Osteoblast (primary cell): ENCODE measurements around the gene THUMPD2. TPM values are rescaled to one million over a fixed set of nuclear protein-coding genes. Genes with fewer than 3 reads are reported as not detected.

Experiments used
- DNase-seq: peaks from one replicate; pipeline ENCODE4 v3.0.0; 2011; ENCODE audit warnings: low spot score, mixed read lengths; ENCODE audit not compliant: insufficient read length; ENCODE audit errors: missing footprints
- H2AFZ ChIP-seq: 2 replicates; pipeline ENCODE4 v1.6.0; 2011; ENCODE audit warnings: mild to moderate bottlenecking, low read length
- H3K27ac ChIP-seq: 2 replicates; pipeline ENCODE4 v1.5.1; 2011; ENCODE audit warnings: mild to moderate bottlenecking, low read depth, low read length, moderate library complexity
- H3K27me3 ChIP-seq: 2 replicates; pipeline ENCODE4 v1.6.0; 2012; ENCODE audit warnings: mild to moderate bottlenecking, control low read depth, inconsistent platforms, low read length, moderate library complexity; ENCODE audit not compliant: insufficient read depth
- H3K36me3 ChIP-seq: 2 replicates; pipeline ENCODE4 v1.5.1; 2011; ENCODE audit warnings: mild to moderate bottlenecking, low read length, control low read depth, moderate library complexity; ENCODE audit not compliant: insufficient read depth
- H3K4me1 ChIP-seq: 2 replicates; pipeline ENCODE4 v1.5.1; 2011; ENCODE audit warnings: mild to moderate bottlenecking, low read length, control low read depth, moderate library complexity; ENCODE audit not compliant: insufficient read depth
- H3K4me2 ChIP-seq: 2 replicates; pipeline ENCODE4 v1.6.0; 2011; ENCODE audit warnings: mild to moderate bottlenecking, low read length; ENCODE audit not compliant: insufficient read depth
- H3K4me3 ChIP-seq: fragments of 200-600 bp; sonication (generic); 3 replicates; pipeline ENCODE4 v1.5.1; 2012; ENCODE audit warnings: mild to moderate bottlenecking, low read length, inconsistent platforms; ENCODE audit not compliant: insufficient read depth
- H3K79me2 ChIP-seq: 2 replicates; pipeline ENCODE4 v1.6.0; 2012; ENCODE audit warnings: mild to moderate bottlenecking, low read length, control low read depth, inconsistent platforms; ENCODE audit not compliant: insufficient read depth
- H3K9me3 ChIP-seq: 2 replicates; pipeline ENCODE4 v1.5.1; 2011; ENCODE audit warnings: low read depth, low read length, control low read depth
- H4K20me1 ChIP-seq: 2 replicates; pipeline ENCODE4 v1.6.0; 2012; ENCODE audit warnings: mild to moderate bottlenecking, low read length, control low read depth; ENCODE audit not compliant: insufficient read depth
- total RNA-seq: library from RNA; depleted of rRNA; stranded (reverse); fragments of >200 nt; gene quantifications from 2 replicates; pipeline ENCODE4 v1.2.3, GENCODE V29; 2012
- TF ChIP-seq, protein P1 (sequence below): IDR thresholded peaks from 2 replicates; pipeline ENCODE4 v1.5.1; 2011; ENCODE audit warnings: mild to moderate bottlenecking, low read depth, low read length, moderate library complexity; ENCODE audit errors: extremely low read depth

THUMPD2 gene
- total RNA-seq, 1 donor: 8.0 TPM

DNA sequence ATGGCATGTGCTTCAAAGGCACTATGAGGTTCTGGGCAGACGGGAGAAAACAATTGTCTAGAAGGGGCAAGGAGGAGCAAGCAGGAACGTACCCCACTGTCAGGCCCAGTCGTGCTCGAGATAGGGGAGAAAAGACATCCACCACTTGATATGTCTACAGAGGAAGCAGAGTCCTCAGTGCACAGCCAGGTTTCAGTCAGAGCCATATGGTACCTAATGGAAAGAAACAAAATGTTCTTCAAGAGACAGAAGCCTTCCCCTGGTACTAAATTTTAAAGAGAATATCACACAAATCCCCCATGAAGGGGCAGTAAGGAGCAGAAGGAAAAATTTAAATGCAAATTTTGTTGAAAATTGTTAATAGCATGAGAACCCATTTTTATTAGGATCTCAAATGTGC, 21.9 kb downstream of the THUMPD2 start:
- TF ChIP-seq, protein P1, sequence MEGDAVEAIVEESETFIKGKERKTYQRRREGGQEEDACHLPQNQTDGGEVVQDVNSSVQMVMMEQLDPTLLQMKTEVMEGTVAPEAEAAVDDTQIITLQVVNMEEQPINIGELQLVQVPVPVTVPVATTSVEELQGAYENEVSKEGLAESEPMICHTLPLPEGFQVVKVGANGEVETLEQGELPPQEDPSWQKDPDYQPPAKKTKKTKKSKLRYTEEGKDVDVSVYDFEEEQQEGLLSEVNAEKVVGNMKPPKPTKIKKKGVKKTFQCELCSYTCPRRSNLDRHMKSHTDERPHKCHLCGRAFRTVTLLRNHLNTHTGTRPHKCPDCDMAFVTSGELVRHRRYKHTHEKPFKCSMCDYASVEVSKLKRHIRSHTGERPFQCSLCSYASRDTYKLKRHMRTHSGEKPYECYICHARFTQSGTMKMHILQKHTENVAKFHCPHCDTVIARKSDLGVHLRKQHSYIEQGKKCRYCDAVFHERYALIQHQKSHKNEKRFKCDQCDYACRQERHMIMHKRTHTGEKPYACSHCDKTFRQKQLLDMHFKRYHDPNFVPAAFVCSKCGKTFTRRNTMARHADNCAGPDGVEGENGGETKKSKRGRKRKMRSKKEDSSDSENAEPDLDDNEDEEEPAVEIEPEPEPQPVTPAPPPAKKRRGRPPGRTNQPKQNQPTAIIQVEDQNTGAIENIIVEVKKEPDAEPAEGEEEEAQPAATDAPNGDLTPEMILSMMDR: no peak
- Histone ChIP-seq H3K79me2 (no peaks in the 10 kb centered on the region), H3K4me3 (no peak overlapping the region), H3K36me3 (peaks cover 55% of the 10 kb centered on the region), H3K4me1 (peaks cover 6% of the 10 kb centered on the region), H3K9me3 (no peaks in the 10 kb centered on the region), H2AFZ (no peak overlapping the region), H3K27me3 (no peaks in the 10 kb centered on the region), H3K27ac (no peak overlapping the region), H4K20me1 (no peaks in the 10 kb centered on the region), H3K4me2 (no peak overlapping the region)
- DNase-seq: no peak

DNA sequence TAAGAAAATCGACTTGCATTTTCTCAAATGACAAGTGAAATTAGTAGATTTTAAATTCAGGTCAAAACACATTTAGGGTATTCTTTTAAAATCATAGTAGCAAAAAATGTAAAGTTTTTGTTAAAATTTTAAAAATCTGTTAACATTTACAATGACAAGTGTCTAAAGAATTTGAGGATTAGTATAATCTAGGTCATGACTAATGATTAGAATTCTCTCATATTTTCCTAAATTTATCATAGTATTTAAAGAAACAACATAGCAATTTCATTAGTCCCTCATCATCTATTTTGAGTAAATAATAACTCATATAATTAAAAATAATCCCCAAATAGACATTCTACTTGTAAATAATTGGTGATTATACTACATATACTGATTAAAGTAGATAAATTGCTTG, 23.6 kb downstream of the THUMPD2 start:
- H3K27ac ChIP-seq: no peak overlapping the region
- H3K79me2 ChIP-seq: no peaks in the 10 kb centered on the region
- TF ChIP-seq, protein P1: no peak
- H3K9me3 ChIP-seq: no peaks in the 10 kb centered on the region
- DNase-seq: no peak
- H2AFZ ChIP-seq: no peak overlapping the region
- no peaks in the 10 kb centered on the region for H4K20me1 ChIP-seq
- no peak overlapping the region for H3K4me3 ChIP-seq
- no peak overlapping the region for H3K4me2 ChIP-seq
- H3K4me1 ChIP-seq: peaks cover 6% of the 10 kb centered on the region
- H3K27me3 ChIP-seq: no peaks in the 10 kb centered on the region
- peaks cover 52% of the 10 kb centered on the region for H3K36me3 ChIP-seq

DNA sequence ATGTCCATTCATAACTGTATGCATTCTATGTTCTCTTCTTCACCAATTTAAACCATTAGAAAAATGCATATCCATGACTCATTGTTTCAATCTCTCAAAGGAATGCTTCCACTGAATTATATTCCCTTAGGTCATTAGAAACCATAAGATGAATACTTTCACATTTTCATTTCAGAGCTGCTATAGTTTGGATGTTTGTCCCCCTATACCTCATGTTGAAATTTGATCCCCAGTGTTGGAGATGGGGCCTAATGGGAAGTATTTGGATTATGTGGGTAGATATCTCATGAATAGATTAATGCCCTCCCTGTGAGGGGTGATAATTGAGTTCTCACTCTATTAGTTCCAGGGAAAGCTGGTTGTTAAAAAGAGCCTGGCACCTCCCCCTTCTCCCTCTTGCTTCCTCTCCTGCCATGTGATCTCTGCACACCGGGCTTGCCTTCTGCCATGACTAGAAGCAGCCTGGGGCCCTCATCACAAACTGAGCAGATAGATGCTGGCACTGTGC, 35.7 kb downstream of the THUMPD2 start:
- TF ChIP-seq, protein P1: no peak
- Histone ChIP-seq H3K4me3 (no peak overlapping the region), H3K79me2 (no peaks in the 10 kb centered on the region), H3K27ac (peak overlapping the region; percentile 50), H3K9me3 (no peaks in the 10 kb centered on the region), H3K4me2 (peak overlapping the region; percentile 37), H3K4me1 (peaks cover 25% of the 10 kb centered on the region), H3K36me3 (peaks cover 13% of the 10 kb centered on the region), H4K20me1 (no peaks in the 10 kb centered on the region), H2AFZ (no peak overlapping the region), H3K27me3 (no peaks in the 10 kb centered on the region)
- DNase-seq: no peak

DNA sequence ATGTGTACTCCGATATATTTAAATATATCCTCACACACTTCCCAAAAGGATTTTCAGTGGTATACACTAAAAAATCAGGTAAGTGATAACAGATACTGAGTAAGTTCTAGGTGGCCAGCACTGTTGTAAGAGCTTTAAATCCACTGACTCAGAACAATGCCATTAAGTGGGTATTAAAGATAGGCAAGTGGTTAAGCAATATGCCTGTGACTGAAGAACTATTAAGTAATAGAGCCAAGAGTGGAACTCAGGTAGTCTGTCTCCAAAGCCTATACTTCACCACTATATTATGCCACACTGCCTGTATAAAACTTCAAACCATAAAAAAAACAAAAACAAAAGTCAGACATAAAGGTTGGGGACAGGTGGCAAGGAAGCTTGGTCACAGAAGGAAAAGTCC, 37.2 kb downstream of the THUMPD2 start:
- H3K4me2 ChIP-seq: no peak overlapping the region
- peaks cover 13% of the 10 kb centered on the region for H3K36me3 ChIP-seq
- no peak overlapping the region for H3K27ac ChIP-seq
- H3K27me3 ChIP-seq: no peaks in the 10 kb centered on the region
- TF ChIP-seq, protein P1: no peak
- no peaks in the 10 kb centered on the region for H4K20me1 ChIP-seq
- no peak for DNase-seq
- H3K9me3 ChIP-seq: no peaks in the 10 kb centered on the region
- no peak overlapping the region for H3K4me3 ChIP-seq
- H3K79me2 ChIP-seq: no peaks in the 10 kb centered on the region
- no peak overlapping the region for H2AFZ ChIP-seq
- H3K4me1 ChIP-seq: peaks cover 37% of the 10 kb centered on the region
